ENCODE results near the gene ASB1. TPM values are rescaled to one million over a fixed set of nuclear protein-coding genes. Genes with fewer than 3 reads are reported as not detected.

The ASB1 gene
- total RNA-seq, 3 donors from 2014 or later, result 37.8 to 42.6 (median 41.5) TPM

DNA sequence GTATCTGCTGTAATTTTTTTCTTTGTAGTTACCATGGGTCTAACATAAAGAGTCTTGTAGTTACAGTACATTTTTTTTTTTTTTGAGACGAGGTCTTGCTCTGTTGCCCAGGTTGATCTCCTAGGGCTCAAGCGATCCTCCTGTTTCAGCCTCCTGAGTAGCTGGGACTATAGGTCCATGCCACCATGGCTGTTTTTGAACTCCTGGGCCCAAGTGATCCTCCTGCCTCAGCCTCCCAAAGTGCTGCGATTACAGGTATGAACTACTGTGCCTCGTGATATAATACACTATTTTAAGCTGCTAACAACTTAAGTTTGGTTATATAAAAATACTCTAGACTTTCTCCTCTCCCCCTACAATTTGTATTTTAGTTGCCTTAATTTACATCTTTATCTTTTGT, 46.3 kb downstream of the ASB1 start:
- no peaks in the 10 kb centered on the region for H3K4me1 Mint-ChIP-seq (ENCODE audit: low read depth)
- peaks cover 11% of the 10 kb centered on the region for H3K36me3 Mint-ChIP-seq (ENCODE audit: insufficient read depth)
- DNase-seq (no peak), ATAC-seq (no peak)
- peaks cover 6% of the 10 kb centered on the region for H3K27me3 Mint-ChIP-seq (ENCODE audit: low read depth)
- H3K9me3 Mint-ChIP-seq, result peaks cover 39% of the 10 kb centered on the region
- no peak overlapping the region for H3K4me3 Mint-ChIP-seq

- H3K4me1 Mint-ChIP-seq (ENCODE audit: low read depth), result no peaks in the 10 kb centered on the region
- no peak for DNase-seq
- no peak overlapping the region for H3K4me3 Mint-ChIP-seq
- H3K27me3 Mint-ChIP-seq (ENCODE audit: low read depth), result peaks cover 6% of the 10 kb centered on the region
- no peak for ATAC-seq
- H3K36me3 Mint-ChIP-seq (ENCODE audit: insufficient read depth), result peaks cover 14% of the 10 kb centered on the region
- H3K9me3 Mint-ChIP-seq, result peaks cover 44% of the 10 kb centered on the region
Measured at GRCh38 chr2:238473523-238473922, 46.8 kb downstream of the ASB1 start.

- Mint-ChIP-seq H3K27me3 (ENCODE audit: low read depth) (peaks cover 4% of the 10 kb centered on the region), H3K4me1 (ENCODE audit: low read depth) (no peaks in the 10 kb centered on the region), H3K9me3 (peaks cover 48% of the 10 kb centered on the region), H3K36me3 (ENCODE audit: insufficient read depth) (peaks cover 11% of the 10 kb centered on the region), H3K4me3 (no peak overlapping the region)
- no peak for DNase-seq
- ATAC-seq, result no peak
Measured at GRCh38 chr2:238475034-238475433, 48.3 kb downstream of the ASB1 start.

- ATAC-seq, result no peak
- Mint-ChIP-seq H3K27me3 (ENCODE audit: low read depth) (peaks cover 4% of the 10 kb centered on the region), H3K4me3 (no peak overlapping the region), H3K4me1 (ENCODE audit: low read depth) (no peaks in the 10 kb centered on the region), H3K9me3 (peaks cover 49% of the 10 kb centered on the region), H3K36me3 (ENCODE audit: insufficient read depth) (peaks cover 13% of the 10 kb centered on the region)
- DNase-seq, result no peak
Measured at GRCh38 chr2:238475566-238475965, 48.8 kb downstream of the ASB1 start.

DNA sequence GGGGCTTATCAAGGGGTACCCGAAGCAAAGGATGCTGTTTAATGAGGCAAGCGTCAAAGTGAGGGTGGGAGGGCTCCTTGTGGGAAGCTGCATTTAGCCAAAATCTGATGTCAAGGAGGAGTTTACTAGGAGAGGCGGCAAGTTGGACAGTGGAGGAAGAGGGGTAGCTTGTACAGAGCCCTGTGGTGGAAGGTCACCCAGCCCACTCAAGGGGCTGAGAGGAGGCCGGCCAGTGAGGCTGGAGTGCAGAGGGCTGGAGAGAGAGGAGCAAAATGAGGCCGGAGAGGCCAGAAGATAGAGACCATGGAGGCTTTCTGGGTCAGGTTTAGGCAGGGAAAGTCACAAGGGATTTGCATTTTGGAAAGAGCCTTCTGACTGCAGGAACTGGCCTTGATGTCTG, 49.5 kb downstream of the ASB1 start:
- ATAC-seq (no peak), DNase-seq (no peak)
- Mint-ChIP-seq H3K4me3 (no peak overlapping the region), H3K4me1 (ENCODE audit: low read depth) (no peaks in the 10 kb centered on the region), H3K36me3 (ENCODE audit: insufficient read depth) (peaks cover 13% of the 10 kb centered on the region), H3K27me3 (ENCODE audit: low read depth) (peaks cover 1% of the 10 kb centered on the region), H3K9me3 (peaks cover 49% of the 10 kb centered on the region)

- H3K36me3 Mint-ChIP-seq (ENCODE audit: insufficient read depth), result peaks cover 10% of the 10 kb centered on the region
- no peaks in the 10 kb centered on the region for H3K4me1 Mint-ChIP-seq (ENCODE audit: low read depth)
- ATAC-seq, result no peak
- H3K4me3 Mint-ChIP-seq, result no peak overlapping the region
- no peak for DNase-seq
- peaks cover 1% of the 10 kb centered on the region for H3K27me3 Mint-ChIP-seq (ENCODE audit: low read depth)
- peaks cover 34% of the 10 kb centered on the region for H3K9me3 Mint-ChIP-seq
Measured at GRCh38 chr2:238478216-238478615, 51.5 kb downstream of the ASB1 start.

DNA sequence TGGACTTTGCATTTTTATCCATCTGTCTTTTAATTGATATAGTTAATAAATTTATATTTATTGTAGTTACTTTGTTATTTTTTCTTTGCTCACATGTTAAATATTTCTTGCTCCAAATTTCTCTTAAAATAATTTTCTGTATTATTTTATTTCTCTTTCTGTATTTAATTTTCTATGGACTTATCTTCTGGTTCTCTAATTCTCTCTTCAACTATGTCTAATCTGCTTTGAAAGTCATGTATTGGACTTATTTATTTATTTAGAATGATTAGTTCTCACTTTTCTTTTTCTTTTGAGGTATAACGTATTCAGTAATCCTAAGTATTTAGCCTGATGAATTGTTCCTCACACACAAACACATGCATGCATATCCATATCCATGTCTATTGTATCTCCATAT, 53.1 kb downstream of the ASB1 start:
- Mint-ChIP-seq H3K9me3 (peaks cover 23% of the 10 kb centered on the region), H3K4me3 (no peak overlapping the region), H3K36me3 (ENCODE audit: insufficient read depth) (peaks cover 10% of the 10 kb centered on the region), H3K4me1 (ENCODE audit: low read depth) (no peaks in the 10 kb centered on the region), H3K27me3 (ENCODE audit: low read depth) (peaks cover 1% of the 10 kb centered on the region)
- no peak for DNase-seq
- no peak for ATAC-seq

DNA sequence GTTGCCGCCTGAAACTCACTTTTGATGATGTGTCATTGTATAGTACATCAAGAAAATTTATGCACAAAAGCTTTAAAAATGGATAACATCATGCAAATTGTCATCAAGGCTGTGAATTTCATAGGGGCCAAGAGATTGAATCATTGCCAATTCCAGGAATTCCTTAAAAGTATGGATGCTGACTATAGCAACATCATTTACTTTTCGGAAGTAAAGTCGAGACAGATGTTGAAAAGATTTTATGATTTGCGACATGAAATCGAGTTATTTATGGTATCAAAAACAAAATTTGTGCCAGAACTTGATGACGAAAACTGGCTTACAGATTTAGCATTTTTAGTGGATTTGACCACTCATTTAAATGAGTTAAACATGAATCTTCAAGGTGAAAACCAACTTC, 56.3 kb downstream of the ASB1 start:
- DNase-seq (no peak), ATAC-seq (no peak)
- Mint-ChIP-seq H3K27me3 (ENCODE audit: low read depth) (no peaks in the 10 kb centered on the region), H3K36me3 (ENCODE audit: insufficient read depth) (peaks cover 8% of the 10 kb centered on the region), H3K4me1 (ENCODE audit: low read depth) (no peaks in the 10 kb centered on the region), H3K4me3 (no peak overlapping the region), H3K9me3 (peaks cover 23% of the 10 kb centered on the region)

- Mint-ChIP-seq H3K9me3 (peaks cover 18% of the 10 kb centered on the region), H3K27me3 (ENCODE audit: low read depth) (no peaks in the 10 kb centered on the region), H3K4me3 (no peak overlapping the region), H3K4me1 (ENCODE audit: low read depth) (no peaks in the 10 kb centered on the region), H3K36me3 (ENCODE audit: insufficient read depth) (peaks cover 5% of the 10 kb centered on the region)
- ATAC-seq, result no peak
- DNase-seq, result no peak
Measured at GRCh38 chr2:238483656-238484055, 56.9 kb downstream of the ASB1 start.

DNA sequence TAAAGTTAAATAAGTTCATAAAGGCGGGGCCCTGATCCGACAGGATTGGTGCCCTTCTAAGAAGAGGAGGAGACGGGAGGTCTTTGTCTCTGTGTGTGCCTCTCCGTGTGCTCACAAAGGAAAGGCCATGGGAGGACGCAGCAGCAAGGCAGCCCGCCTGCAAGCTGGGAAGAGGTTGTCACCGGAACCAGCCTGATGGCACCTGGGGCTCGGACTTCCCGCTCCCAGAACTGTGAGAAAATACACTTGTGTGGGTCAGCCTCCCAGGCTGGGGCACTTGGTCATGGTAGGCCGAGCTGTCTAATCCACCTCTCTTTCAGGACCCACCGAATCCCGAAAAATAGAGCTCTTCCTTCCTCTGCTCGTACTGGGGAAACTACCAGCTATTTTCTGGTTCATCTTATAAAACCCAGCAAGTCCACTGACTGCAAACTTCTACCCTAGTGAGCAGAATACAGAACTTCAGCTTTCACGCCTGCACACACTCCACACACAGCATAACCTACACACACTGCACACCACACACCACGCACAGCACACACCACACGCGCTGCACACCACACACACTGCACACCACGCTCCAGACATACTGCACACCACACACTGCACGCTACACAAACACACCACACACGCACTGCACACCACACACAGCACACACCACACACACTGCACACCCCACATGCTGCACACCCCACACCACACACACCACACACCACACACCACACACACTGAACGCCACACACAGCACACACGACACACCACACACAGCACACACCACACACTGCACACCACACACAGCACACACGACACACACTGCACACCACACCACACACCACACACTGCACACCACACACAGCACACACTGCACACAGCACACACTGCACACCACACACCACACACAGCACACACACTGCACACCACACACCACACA, 58.1 kb downstream of the ASB1 start:
- no peaks in the 10 kb centered on the region for H3K4me1 Mint-ChIP-seq (ENCODE audit: low read depth)
- peaks cover 8% of the 10 kb centered on the region for H3K9me3 Mint-ChIP-seq
- DNase-seq, result no peak
- H3K36me3 Mint-ChIP-seq (ENCODE audit: insufficient read depth), result peaks cover 5% of the 10 kb centered on the region
- no peak overlapping the region for H3K4me3 Mint-ChIP-seq
- no peaks in the 10 kb centered on the region for H3K27me3 Mint-ChIP-seq (ENCODE audit: low read depth)
- ATAC-seq, result no peak

- Mint-ChIP-seq H3K36me3 (ENCODE audit: insufficient read depth) (no peaks in the 10 kb centered on the region), H3K4me1 (ENCODE audit: low read depth) (no peaks in the 10 kb centered on the region), H3K9me3 (no peaks in the 10 kb centered on the region), H3K4me3 (no peak overlapping the region), H3K27me3 (ENCODE audit: low read depth) (peaks cover 4% of the 10 kb centered on the region)
- DNase-seq, result no peak
- ATAC-seq, result no peak
Measured at GRCh38 chr2:238486123-238486848, 59.6 kb downstream of the ASB1 start.

DNA sequence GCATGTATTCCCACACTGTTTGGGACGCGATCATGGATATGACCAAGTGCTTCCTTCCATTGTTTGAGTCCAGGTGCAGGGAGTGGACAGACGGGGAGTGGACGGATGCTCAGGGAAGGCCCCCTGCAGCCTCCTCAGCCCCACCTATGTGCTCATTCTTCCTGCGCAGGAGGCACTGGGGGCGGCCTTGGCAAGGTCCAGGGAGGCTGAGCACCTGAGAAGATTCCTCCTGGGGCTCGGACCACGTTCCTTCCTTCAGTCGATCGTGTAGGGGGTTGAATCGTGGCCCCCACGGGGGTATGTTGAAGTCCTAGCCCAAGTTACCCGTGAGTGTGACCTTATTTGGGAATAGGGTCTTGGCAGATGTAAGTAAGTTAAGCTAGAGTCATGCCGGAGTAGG, 60.4 kb downstream of the ASB1 start:
- no peaks in the 10 kb centered on the region for H3K36me3 Mint-ChIP-seq (ENCODE audit: insufficient read depth)
- H3K4me1 Mint-ChIP-seq (ENCODE audit: low read depth), result no peaks in the 10 kb centered on the region
- ATAC-seq (no peak), DNase-seq (no peak)
- H3K9me3 Mint-ChIP-seq, result no peaks in the 10 kb centered on the region
- no peak overlapping the region for H3K4me3 Mint-ChIP-seq
- H3K27me3 Mint-ChIP-seq (ENCODE audit: low read depth), result peaks cover 4% of the 10 kb centered on the region

- ATAC-seq, result no peak
- no peaks in the 10 kb centered on the region for H3K36me3 Mint-ChIP-seq (ENCODE audit: insufficient read depth)
- H3K4me3 Mint-ChIP-seq, result no peak overlapping the region
- H3K9me3 Mint-ChIP-seq, result no peaks in the 10 kb centered on the region
- H3K27me3 Mint-ChIP-seq (ENCODE audit: low read depth), result peaks cover 4% of the 10 kb centered on the region
- no peaks in the 10 kb centered on the region for H3K4me1 Mint-ChIP-seq (ENCODE audit: low read depth)
- DNase-seq, result no peak
Measured at GRCh38 chr2:238487652-238488346, 61.1 kb downstream of the ASB1 start.

DNA sequence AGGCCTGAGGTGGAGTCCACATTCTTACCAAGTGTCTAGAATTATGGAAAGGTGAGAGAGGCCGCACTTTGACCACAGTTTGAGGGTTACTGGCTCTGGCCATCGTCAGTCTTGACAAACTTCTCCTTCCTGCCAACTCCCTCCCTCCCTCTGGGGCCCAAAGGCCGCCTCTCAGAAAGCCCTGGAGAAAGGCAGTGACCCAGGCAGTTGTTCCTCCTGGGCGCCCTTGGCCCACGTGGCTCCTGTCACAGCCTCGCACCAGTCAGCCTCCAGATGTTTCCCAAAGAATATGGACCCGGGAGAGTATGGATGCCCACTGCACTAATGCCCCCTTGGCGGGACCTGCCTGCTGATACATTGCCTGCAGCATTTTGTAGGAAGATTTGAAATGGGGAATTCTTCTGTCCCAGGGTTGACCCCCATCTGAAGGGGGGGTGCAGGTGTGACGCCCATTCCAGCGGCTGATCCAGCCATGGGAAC, 61.7 kb downstream of the ASB1 start:
- peaks cover under 1% of the 10 kb centered on the region for H3K4me1 Mint-ChIP-seq (ENCODE audit: low read depth)
- ATAC-seq, result no peak
- peaks cover 4% of the 10 kb centered on the region for H3K27me3 Mint-ChIP-seq (ENCODE audit: low read depth)
- H3K9me3 Mint-ChIP-seq, result no peaks in the 10 kb centered on the region
- no peak for DNase-seq
- H3K4me3 Mint-ChIP-seq, result no peak overlapping the region
- H3K36me3 Mint-ChIP-seq (ENCODE audit: insufficient read depth), result no peaks in the 10 kb centered on the region

Data from activated T-cell treated with anti-CD3 and anti-CD28 coated beads, Interleukin-2, amount 50 U/mL, for 4 hours (primary cell).